Stimulated activated CD8-positive, alpha-beta memory T cell treated with anti-CD3 and anti-CD28 coated beads, Interleukin-7, amount 100 ng/mL, for 24 hours (primary cell): ENCODE measurements around the gene HACD4.
"Not testable (repeated sequence)": the region's sequence is repeated elsewhere in the genome, so short reads cannot be mapped to it uniquely, and the experiment has no call there.

Experiments
- DNase-seq: peaks from one replicate; pipeline ENCODE4 v3.0.0-alpha.2; 2020; ENCODE audit warnings: low read depth

HACD4 gene

DNA sequence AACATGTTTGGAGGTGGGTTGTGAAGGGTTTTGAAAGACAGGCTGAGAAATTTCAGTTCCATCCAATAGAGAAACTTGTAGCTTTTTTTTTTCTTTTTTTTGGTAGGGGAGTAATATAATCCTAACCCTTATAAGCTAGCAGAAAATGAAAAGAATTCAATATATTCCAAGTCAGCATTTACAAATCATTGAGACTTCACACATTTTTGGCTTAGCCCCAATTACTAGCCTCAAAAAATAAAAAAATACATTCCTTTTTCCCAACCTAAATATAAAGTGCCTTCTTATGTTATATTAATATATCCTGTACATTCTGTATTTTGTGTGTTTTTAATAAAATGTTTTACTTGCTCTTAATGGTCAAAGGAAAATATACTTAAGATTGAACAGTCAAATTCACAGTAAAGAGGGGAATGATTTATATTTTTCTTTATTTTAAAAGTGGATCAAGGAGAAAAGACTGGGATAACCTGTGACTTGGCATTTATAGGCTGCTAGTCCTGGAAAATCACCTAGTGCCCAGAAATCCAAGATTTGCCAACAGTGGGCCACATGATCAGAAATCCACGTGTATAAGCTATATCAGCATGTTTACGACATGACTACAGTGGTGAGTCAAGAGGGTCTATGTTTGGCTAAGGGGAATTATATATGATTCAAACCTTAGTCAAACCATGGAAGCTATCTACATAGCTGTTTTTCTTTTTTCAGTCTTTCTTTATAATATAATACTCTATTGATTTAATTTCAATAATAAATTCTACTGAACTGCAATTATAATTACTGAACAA is 14.5 kb downstream of the HACD4 start:
- no peak for DNase-seq

- no peak for DNase-seq
Measured at GRCh38 chr9:21015995-21016394, 15.4 kb downstream of the HACD4 start.

DNA sequence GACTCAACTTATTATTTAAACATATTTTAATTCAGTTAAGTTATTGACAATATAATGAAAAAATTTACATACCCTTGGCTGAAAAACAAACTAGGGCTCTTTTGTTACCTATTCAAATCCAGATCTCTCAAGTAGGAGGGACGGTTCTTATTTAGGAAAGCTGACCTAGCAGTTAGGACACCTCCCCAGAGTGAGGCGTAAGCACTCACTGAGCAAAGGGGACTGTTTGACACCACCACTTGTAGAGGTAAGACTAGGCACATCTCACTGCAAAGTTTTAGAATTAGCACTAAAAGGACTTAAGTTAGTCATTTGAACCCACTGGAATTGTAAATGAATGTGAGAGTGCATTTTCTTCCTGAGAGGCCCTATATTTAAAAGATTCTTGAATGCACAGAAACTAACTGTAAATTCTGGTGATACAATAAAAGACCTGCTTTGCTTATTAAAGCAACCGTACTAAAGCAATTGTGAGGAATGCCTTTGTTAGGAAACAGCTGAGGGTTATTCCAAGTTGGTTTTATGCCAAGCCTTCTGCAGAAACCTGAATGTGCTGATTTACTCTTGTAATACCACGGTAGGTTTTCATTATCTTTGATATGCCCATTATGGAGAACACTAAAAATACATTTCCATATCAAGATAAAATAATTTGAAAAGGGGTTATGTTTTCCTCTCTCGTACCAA is 16.2 kb downstream of the HACD4 start:
- no peak for DNase-seq

DNA sequence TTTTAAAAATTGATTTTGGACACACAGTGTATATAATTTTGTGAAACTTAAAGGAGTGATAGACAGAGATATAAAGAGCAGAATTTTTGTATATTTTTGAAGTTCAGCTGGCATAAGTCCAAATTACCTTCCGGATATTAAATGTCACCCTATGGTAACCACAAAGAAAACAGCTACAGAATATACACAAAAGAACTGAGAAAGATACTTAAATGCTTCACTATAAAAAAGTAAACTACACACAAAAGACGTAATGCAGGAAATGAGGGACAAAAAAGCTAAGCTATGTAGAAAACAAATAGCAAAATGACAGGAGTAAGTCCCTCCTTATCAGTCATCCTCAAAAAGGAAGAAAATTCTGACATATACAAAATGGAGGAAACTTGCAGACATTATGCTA is 29.4 kb downstream of the HACD4 start:
- DNase-seq: no peak

- DNase-seq: no peak
Measured at GRCh38 chr9:21001581-21001980, 29.9 kb downstream of the HACD4 start.

DNA sequence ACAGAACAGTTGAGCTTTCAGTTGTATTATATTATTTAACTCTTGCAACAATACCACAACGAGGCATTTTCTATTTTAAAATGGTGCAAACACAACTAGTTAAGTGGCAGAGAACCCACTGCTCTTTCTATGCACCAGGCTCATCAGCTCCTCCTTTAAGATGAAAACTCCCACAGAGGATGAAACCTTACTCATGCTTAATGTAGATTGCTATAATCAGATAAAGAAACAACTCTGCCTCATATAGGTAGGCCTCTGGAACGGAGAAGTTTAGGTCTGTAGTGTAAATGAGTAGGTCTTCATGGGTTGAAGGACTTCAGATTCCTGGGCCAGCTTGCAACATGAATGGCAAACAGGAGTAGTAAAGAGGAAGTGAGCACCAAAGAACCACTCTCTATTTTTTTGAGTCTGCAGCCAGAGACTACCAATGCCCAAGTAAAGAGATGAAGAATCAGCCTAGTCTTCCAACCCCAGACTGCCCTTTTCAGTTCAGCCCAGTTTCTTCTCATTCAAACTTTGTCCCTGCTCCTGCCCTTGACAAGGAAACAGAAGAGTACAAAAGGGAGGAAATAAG is 33.9 kb downstream of the HACD4 start:
- DNase-seq: no peak

DNA sequence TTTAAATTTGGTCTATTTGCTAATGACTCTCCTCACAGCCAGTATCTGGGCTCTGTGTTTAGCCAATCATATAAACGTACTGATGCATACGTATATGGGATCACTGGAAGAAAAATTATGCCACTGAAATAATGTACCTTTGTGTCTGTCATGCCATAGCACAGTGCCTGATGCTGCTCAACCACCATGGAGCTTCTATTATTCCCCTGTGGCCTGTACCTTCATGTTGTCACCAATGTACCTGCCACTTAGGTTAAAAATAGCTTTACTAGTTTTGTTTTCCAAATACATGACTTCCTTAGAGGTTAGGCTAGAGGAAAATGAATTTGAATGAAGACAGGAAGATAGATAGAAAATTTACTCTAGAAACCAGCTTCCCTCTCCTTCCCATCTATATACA is 34.6 kb downstream of the HACD4 start:
- no peak for DNase-seq

DNA sequence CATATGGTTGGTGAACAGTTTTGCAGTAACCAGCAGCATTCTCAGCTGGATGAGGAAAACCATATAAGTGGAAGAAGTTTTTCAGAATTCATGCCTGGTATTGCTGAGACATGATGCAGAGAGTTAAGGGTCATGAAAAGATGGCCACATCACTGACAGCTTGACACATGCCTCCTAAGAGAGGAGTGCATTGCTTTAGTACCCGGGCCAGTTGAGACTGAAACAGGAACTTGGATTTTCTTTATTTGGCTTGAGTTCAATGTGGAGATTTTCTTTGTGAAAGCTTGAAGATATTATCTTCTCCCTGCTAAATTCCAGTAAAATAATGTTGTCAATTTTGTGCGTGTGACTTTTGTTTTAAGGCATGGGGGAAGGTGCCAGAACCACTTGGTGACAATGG is 35.8 kb downstream of the HACD4 start:
- DNase-seq: no peak

DNA sequence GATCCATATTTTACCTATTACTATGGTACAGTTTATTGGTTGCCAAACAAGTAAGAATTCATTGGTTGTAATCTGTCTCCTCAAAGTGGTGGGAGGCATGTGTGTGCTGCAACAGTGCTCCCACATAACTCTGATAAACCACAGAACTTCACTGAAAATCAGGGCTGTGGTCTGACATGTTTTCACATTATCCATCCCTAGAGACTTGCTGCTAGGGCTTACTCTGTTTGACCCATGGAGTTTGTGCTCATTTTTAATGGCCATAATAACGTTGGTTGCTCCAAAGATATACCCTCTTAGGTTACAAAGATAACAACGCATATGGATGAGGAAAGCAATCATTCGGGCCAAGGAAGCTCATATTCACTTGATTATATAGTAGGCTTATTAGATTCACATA is 37.0 kb downstream of the HACD4 start:
- no peak for DNase-seq

DNA sequence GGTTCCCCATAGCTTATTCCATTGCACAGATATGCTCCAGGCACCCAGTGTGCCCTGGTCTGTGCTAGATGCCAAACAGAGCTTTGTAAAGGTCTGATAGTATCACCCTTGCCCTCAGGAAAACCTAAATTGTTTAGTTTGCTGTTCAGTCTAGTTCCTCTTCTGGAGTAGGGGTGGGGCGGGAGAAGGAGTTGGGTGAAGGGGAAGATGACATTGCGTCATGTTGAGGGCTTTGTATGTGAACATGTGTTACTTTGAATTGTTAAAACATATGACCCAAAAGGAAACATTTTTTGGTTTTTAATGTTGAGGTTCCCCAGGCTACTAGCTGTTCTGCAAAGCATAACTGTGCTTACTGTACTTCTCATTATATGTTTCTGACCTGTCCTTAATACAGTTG is 40.6 kb downstream of the HACD4 start:
- no peak for DNase-seq

DNA sequence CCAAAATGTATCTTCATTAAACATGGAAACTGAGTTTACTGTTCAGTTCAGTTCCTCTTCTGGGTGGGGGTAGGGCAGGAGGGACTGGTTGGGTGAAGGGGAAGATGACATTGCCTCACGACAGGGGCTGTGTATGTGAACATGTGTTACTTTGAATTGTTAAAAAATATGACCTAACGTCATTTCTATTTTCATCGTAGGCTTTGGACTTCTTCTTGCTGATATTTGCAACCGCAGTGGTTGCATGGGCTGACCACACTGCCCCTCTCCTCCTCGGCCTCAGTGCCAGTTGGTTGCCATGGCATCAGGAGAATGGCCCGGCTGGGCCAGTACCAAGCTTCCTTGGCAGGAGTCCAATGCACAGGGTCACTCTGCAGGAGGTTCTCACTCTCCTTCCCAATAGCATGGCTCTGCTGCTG is 41.5 kb downstream of the HACD4 start:
- DNase-seq: no peak

GRCh38 chr9:20988671-20989315 is 42.6 kb downstream of the HACD4 start:
- DNase-seq: no peak

DNA sequence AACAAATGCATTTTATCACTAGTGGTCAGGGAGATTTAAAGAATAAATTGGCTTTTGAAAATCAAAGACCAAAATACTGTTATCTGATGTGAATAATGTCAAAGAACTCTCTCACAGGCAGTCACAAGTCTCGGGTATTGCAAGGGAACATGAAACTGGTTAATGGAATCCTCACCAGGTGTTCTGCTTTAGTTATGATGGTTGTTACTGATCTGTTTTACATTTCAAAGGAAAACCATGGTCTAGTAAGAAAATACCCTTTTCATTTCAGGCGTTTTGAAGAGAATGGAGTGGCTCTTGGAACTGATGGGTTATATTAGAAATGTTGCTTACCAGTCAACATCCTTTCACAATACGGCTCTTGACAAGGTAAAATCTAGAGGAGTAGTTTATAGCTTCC is 43.4 kb downstream of the HACD4 start:
- no peak for DNase-seq

- no peak for DNase-seq
Measured at GRCh38 chr9:20987521-20987920, 43.9 kb downstream of the HACD4 start.

DNA sequence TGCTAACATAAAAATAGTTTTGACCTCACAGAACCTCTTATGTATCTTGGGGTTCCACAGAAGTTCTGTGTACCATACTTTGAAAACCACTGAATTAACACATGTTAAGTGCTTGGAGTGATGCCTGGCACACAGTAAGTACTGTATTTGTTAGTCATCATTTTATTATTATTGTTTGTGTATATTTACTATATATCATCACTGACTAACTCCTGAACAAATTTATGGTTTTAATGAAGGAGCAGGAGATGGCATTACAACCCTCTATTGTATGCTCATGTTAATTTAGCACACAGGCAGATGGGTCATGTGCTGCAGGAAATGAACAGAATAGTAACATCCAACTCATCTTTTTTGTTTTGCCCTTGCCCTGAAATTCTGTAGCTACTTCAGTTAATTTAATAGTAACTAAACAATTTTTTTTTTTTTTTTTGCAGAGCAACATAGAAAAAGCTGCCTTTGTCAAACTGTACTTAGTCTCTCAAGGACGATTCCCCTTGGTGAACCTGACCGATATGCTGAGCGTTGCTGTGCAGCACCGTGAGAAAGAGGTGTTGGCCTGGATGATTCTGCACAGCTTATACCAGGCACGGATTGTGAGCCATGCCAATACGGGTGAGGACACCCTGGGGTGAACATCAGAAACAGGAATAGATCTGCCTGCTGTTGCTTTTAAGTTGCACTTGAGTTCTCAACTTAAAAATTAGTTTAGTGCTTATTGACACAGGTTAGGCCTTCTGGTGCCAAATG is 45.4 kb downstream of the HACD4 start:
- no peak for DNase-seq

DNA sequence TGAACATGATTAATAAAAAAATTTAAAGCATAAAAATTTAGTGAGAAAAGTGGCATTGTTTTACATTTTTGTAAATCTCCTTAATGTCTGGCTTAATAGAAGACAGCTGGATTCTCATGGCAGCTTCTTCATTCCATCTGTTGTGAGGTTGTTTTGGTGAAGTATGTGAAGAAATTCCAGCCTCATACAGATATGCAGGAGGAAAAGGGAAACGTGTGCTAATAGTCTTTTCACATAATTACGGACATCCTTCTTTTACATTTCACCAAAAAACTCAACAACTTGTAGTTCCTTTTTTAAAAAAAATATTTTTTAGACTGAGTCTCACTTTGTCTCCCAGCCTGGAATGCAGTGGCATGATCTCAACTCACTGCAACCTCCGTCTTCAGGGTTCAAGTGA is 46.9 kb downstream of the HACD4 start:
- no peak for DNase-seq

DNA sequence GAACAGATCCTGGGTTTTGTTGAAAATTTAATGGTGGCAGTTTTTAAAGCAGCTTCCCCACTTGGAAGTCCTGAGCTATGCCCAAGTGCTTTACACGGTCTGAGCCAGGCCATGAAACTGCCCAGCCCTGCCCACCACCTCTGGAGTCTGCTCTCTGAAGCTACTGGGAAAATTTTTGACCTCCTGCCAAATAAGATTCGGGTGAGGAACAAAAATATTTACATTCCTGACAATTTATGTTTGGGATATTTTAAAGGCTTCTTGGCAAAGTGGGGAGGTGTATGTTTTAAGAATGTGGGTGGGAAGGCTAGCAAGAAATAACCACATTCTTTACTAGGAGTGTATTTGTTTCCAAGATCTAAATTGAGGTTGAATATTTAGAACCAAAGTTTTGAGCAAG is 50.0 kb downstream of the HACD4 start:
- no peak for DNase-seq

DNA sequence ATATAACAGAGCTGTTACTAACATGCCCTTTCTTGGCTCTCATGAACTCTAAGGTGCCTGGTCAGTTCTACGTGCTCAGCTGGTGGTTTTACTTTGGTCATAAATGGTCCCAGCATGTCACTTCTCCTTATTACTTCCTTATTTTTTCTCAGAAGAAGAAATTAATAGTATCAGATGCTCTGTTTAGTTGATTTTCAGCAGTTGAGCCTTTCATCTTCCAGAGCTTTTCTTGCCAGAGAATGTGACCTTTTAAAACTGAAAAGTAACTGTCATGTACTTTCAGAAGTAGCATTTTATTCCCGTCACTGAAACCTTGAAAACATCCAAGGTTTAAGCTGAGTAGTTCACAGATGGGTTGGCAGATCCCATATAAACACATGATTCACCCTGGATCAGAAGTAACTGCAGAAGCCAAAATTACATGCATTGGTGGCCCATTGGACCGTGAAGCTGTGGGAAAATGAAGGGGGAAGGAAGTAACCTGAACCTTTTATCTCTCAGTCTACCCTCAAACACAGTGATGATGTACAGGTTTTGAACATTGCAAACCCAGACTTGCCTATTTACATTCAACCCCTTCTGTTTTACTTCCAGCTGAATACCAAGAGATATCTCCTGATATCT is 50.5 kb downstream of the HACD4 start:
- no peak for DNase-seq

GRCh38 chr9:20978249-20978648 is 53.2 kb downstream of the HACD4 start:
- DNase-seq: no peak

DNA sequence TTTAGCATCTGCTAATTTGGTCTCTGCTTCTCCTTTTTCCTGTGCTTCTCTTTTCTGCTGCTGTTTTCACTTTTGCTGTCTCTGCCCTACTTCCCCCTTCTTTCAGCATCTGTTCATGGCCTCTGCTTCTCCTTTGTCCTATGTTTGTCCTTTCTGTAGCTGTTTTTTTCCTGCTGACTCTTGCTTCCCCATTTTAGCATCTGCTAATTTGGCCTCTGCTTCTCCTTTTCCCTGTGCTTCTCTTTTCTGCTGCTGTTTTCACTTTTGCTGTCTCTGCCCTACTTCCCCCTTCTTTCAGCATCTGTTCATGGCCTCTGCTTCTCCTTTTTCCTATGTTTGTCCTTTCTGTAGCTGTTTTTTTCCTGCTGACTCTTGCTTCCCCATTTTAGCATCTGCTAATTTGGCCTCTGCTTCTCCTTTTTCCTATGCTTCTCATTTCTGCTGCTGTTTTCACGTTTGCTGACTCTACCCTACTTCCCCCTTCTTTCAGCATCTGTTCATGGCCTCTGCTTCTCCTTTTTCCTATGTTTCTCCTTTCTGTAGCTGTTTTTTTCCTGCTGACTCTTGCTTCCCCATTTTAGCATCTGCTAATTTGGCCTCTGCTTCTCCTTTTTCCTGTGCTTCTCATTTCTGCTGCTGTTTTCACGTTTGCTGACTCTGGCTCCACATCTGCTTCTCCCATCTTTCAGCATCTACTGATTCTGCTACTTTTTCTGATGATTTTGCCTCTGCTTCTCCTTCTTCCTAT is 57.1 kb downstream of the HACD4 start:
- not testable (repeated sequence) for DNase-seq
